GM12873 (cell line): Measurements from ENCODE around the gene COX10.
A peak's percentile ranks its signal among the peaks of the same experiment; 100 is the strongest.

Experiments used
- CTCF ChIP-seq: IDR thresholded peaks from 2 replicates; pipeline ENCODE4 v1.5.1; 2012; ENCODE audit warnings: low read depth, mild to moderate bottlenecking, moderate library complexity, low read length, control low read depth; ENCODE audit not compliant: insufficient read depth; ENCODE audit errors: missing control alignments

COX10 gene

DNA sequence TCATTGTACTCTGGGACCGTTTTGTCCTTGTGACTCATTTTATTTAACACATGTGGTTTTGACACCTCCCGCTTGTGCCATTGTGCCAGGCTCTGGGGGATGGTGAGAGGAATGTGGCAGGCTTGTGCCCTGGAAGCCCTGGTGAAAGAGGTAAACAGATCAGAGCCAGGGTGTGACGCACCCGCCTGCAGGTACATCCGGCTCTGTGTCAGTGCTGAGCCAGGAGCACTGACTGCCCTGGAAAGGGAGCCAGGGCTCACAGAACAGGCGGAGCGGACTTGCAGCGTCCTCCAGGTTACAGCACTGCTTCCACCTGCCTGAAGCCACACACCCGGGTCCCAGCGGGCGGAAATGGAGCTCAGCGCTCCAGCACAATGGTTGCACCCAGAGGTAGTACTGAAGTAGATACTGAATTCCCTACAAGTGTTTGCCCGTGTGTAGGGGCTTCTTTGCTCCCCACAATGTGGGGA, 136.7 kb downstream of the COX10 start:
- no peak for TF ChIP-seq CTCF

DNA sequence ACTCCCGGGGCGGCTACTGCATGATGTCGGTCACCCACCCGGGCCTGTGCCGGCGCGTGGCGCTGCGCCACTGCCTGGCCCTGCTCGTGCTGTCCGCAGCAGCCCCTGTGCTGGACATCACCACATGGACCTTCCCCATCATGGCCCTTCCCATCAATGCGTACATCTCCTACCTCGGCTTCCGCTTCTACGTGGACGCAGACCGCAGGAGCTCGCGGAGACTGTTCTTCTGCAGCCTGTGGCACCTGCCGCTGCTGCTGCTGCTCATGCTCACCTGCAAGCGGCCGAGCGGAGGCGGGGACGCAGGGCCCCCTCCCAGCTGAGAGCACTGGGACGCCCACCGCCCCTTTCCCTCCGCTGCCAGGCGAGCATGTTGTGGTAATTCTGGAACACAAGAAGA, 137.6 kb downstream of the COX10 start:
- no peak for TF ChIP-seq CTCF

- no peak for TF ChIP-seq CTCF
Measured at GRCh38 chr17:14207791-14208190, 138.5 kb downstream of the COX10 start.

DNA sequence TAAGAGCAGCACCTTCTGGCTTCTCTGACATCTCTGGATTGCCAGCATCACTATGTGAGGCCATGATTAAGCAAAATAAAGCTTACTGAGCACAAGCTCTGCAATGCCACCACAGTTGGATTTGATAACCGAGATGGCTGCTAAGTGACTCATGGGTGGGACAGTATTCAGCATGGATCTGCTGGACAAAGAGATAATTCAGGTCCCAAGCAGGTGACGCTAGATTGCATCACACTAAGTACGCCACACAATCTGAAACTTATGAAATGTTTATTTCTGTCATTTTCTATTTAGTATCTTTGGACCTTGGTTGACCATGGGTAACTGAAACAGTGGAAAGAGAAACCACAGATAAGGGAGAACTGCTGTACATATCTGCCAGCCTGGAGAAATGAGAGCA, 139.9 kb downstream of the COX10 start:
- no peak for TF ChIP-seq CTCF

GRCh38 chr17:14211246-14211645, 141.9 kb downstream of the COX10 start:
- no peak for TF ChIP-seq CTCF

- TF ChIP-seq CTCF: peak; percentile 22
Measured at GRCh38 chr17:14211801-14212200, 142.5 kb downstream of the COX10 start.

GRCh38 chr17:14212401-14212800, 143.1 kb downstream of the COX10 start:
- no peak for TF ChIP-seq CTCF
